ENCODE data around the gene APPBP2.
A peak's percentile ranks its signal among the peaks of the same experiment; 100 is the strongest.
"Not testable (repeated sequence)": the region's sequence is repeated elsewhere in the genome, so short reads cannot be mapped to it uniquely, and the experiment has no call there.

Gene APPBP2, protein sequence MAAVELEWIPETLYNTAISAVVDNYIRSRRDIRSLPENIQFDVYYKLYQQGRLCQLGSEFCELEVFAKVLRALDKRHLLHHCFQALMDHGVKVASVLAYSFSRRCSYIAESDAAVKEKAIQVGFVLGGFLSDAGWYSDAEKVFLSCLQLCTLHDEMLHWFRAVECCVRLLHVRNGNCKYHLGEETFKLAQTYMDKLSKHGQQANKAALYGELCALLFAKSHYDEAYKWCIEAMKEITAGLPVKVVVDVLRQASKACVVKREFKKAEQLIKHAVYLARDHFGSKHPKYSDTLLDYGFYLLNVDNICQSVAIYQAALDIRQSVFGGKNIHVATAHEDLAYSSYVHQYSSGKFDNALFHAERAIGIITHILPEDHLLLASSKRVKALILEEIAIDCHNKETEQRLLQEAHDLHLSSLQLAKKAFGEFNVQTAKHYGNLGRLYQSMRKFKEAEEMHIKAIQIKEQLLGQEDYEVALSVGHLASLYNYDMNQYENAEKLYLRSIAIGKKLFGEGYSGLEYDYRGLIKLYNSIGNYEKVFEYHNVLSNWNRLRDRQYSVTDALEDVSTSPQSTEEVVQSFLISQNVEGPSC

DNA sequence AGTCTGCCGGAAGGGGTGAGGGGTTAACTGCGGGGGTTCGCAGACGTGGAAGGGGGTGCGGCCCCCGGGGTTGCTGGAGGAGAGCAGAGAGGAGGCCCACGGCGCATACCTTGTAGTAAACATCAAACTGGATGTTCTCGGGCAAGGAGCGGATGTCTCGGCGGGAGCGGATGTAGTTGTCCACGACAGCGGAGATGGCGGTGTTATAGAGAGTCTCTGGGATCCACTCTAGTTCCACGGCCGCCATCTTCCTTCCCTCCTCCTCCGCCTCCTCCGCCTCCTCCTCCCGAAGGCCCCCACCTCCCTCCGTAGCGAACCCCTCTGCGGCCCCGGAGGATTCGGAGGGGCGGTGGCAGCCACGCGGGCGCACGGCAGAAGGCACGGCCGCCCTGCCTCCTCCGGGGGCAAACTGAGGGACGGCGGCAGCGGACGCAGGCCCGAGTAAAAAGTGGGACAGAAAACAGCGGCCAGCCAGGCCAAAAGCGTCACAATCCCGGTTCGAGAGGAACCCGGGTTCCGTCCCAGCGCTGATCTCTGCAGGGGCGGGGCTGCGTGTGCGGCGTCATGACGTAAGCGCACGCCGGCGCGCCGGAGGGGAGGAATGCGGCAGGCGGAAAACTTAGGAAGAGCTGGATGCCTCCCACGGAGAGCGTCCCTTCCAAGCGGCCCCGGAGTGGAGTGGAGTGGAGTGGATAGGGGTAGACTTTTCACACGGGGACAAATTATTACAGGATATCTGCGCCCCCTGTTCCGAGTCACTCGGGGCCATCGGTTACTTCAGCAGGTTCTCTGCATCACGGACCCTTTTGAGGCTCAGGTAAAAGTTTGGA is at the start of gene APPBP2:
TSS of gene APPBP2 (minus strand) at position 558 of the 830 bp plus-strand sequence. CDS start at position 247, 311 bp downstream.
- peak; percentile 42 to 50 for DNase-seq (ENCODE audit: low read depth in 2 of 2)

DNA sequence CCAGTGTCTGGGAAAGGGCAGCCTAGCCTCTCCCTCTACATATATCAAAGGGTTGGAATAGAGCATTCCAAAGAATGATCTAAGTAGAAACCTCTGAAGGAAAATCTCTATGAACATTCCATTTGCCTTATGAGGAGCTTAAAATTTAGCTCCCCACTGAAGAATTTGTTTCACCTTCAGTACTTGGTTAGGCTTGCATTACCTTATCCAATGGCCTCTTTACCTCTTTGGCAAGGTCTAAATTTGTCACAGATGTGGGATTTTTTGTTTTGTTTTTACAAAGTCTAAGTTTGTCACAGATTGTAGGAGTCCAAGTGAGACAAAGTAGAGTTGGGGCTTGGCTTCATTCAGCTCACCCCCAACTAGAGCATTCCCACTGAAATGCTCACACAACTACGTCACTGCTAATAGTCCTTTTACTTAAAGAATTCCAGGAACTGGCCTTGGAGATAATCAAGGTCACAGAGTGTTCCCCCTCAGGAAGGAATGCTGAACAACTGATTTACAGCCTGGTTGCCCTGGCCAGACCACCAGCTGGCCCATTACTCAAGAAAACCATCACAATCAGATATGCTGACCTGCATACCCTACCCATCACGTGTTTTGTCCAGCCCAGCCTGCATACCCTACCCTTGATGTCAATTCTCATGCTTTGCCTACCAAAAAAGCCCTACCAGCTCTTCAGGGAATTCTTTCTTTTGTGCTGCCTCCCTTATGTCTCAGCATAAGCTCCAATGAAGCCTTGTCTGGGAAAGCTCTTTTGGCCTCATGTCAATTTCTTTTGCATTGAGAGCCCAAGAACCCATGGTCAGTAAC is 47.4 kb upstream of the APPBP2 start:
- no peak for DNase-seq (ENCODE audit: low read depth in 2 of 2)

DNA sequence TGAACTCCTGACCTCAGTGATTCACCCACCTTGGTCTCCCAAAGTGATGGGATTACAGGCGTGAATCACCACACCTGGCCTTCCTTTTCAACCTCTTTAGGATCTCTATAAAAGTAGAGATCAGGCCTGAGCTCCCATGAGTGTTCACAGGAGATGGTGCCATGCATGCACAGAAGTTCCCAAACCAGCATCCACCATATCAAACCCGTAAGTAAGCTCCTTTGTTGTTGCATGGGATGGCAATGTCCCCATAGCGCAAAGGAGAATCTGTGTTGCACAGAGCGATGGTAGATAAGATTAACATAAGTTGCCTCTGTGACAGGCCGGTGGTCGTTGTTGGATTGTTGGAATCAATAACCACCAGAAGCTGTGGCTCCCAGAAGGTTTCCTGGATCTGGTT is 39.2 kb upstream of the APPBP2 start:
- no peak for DNase-seq (ENCODE audit: low read depth in 2 of 2)

DNA sequence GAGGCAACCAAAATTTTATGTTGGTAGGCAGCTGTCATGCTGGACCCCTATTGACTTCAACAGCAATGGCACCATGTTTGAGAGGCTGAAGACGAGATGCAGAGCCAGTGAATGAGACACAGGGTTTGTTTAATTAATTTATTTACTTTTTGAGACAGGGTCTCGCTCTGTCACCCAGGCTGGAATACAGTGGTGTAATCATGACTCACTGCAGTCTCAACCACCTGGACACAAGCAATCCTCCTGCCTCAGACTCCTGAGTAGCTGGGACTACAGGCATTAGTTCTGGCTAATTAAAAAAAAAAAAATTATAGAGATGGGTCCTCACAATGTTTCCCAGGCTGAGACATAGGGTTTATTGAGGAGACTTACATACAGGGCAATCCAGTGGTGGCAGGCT is 37.7 kb upstream of the APPBP2 start:
- no peak for DNase-seq (ENCODE audit: low read depth in 2 of 2)

DNA sequence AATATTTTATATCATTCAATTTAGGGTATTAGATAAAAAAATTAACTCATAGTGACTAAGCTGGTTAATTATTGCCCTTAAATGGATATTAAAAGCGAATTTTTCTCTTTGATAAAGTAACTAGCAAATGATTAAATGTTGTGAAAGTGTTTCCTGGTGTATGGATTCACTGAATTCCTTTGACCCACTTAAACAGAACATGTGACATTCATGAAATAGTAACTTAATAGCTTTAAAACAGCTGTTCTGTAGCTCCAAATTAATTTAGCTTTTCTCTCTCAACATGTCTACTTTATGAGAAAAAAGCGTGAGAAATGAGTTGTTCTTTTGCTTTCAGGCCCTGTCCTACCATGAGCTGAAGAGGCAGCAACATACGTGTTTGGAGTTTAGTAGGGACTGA is 36.4 kb upstream of the APPBP2 start:
- DNase-seq (ENCODE audit: low read depth in 2 of 2) = no peak

DNA sequence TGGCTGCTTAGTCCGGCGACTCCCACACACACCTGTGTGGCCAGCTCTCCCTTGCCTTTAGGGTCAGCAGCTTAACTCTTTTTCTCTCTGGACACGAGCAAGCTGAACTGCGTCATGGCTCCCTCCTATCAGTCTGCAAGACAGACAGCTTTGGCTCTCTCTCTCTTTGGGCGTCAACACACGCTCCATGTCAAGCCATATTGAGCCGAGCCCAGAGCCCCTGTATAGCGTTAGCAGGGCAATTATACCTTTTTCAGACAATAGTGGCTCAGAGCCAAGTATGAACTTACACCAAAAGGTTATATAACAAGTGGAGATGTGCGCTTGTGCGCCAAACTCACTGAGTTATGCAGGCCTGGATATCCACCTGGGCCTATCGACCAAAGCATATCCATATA is 34.8 kb upstream of the APPBP2 start:
- no peak for DNase-seq (ENCODE audit: low read depth in 2 of 2)

DNA sequence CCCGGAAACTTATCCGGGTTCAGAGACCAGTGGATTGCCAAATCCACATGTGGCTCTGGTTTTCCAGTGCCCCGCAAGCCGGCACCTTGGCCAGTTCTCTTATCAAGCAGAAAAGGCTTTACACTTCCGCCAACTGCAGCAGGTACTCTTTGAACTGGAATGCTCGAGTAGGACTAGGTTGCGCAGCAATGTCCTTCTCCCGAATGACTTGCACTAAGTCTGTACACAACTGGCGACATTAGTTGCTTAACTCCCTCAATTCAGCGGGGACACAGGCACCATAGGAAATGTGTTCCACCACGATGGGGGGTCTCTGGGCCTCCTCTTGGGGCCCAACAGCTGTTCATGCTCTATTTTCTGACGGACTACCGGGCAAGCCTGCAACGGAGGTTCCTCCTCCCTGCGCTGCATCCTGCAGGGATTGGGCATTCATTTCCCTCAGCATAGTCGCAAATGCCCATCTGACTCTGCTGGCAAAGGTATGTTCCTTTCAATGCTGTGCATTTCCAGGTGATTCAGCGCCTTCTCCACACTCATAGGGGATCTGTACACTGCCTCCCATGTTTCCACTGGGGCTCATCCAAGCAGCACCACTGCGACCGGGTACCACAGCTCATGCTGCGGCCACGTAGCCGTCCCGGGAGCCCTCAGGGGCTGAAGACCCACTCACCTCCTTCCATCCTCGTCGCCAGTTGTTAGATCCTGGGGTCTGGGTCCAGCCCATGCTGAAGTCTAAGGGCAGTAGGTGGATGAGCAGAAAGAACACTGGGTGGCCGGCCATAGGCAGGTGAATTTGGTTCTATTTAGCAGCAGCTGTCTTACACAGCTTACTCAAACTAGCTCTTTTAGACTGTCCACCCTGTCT is 34.2 kb upstream of the APPBP2 start:
- DNase-seq (ENCODE audit: low read depth in 2 of 2) = no peak

DNA sequence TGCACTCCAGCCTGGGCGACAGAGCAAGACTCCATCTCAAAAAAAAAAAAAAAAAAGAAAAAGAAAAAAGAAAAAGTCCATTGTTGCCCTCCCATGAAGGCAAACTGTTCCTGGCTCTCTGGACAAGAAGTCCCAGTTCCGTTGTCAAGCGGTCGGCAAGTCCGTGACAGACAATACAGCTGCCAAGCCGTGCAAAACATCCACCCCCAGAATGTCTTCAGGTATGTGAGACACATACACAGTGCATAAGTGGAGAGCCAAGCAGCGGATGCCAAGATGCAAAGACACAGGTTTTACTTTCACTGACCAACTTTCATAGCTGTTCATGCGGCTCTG is 33.6 kb upstream of the APPBP2 start:
- DNase-seq (ENCODE audit: low read depth in 2 of 2) = no peak

DNA sequence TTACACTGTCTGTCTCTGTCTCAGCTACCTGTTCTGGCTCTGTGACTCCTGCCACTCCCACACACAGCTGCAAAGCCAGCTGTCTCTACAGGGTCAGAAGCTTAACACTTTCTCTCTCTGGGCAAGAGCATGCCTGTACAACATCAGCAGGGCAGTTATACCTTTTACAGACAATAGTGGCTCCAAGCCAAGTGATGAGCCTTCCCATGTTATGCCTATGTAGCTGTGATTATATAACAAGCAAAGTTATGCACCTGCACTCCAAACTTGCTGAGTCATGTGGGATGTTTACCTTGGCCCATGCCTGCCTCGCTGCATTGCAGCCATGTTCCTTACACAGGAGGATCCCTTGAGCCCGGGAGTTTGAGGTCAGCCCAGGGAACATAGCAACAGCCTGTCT is 31.8 kb upstream of the APPBP2 start:
- no peak for DNase-seq (ENCODE audit: low read depth in 2 of 2)

DNA sequence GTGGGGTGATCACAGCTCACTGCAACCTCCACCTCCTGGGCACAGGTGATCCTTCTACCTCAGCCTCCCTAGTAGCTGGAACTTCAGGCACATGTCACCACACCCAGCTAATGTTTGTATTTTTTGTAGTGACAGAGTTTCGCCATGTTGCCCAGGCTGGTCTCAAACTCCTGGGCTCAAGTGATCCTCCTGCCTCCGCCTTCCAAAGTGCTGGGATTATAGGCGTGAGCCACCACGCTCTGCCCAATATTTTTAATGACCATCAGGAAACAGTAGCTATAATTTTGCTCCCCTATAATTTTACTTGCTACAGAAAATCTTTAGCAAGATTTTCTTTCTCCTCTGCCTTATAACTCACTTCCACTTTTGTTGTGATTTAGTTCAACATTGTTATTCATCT is 29.7 kb upstream of the APPBP2 start:
- no peak for DNase-seq (ENCODE audit: low read depth in 2 of 2)

DNA sequence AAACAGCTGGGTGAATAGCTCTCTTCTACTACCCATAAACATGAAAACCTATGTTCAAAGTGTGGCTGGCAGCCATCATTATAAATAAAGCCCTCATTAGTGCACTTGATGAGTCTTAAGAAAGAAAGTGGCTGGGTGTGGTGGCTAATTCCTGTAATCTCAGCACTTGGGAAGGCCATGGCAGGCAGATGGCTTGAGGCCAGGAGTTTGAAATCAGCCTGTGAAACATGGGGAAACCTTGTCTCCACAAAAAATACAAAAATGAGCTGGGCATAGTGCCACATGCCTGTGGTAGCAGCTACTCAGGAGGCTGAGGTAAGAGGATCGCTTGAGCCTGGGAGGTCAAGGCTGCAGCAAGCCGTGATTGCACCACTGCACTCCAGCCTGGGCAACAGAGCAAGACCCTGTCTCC is 28.3 kb upstream of the APPBP2 start:
- DNase-seq (ENCODE audit: low read depth in 2 of 2) = no peak

DNA sequence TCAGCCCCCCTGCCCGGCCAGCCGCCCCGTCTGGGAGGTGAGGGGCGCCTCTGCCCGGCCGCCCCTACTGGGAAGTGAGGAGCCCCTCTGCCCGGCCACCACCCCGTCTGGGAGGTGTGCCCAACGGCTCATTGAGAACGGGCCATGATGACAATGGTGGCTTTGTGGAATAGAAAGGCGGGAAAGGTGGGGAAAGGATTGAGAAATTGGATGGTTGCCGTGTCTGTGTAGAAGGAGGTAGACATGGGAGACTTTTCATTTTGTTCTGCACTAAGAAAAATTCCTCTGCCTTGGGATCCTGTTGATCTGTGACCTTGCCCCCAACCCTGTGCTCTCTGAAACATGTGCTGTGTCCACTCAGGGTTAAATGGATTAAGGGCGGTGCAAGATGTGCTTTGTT is 26.2 kb upstream of the APPBP2 start:
- DNase-seq (ENCODE audit: low read depth in 2 of 2) = not testable (repeated sequence)

DNA sequence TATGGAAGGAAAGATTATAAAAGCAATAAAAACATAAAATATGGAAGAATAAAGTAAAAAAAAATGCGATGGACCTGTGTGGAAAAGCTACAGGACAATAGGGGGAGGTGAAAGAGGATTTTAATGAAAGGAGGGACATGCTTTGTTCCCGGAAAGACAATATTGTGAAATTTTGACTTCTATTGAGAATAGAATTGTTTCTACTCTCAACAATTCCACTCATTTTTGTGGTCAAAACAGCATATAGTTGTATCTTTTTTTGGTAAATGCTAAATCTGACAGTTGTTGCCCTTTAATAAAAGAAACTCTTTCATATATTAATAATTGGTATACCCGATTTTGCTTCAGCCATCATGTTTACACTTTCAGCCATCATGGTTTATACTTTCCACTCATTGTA is 22.9 kb upstream of the APPBP2 start:
- DNase-seq (ENCODE audit: low read depth in 2 of 2) = no peak

DNA sequence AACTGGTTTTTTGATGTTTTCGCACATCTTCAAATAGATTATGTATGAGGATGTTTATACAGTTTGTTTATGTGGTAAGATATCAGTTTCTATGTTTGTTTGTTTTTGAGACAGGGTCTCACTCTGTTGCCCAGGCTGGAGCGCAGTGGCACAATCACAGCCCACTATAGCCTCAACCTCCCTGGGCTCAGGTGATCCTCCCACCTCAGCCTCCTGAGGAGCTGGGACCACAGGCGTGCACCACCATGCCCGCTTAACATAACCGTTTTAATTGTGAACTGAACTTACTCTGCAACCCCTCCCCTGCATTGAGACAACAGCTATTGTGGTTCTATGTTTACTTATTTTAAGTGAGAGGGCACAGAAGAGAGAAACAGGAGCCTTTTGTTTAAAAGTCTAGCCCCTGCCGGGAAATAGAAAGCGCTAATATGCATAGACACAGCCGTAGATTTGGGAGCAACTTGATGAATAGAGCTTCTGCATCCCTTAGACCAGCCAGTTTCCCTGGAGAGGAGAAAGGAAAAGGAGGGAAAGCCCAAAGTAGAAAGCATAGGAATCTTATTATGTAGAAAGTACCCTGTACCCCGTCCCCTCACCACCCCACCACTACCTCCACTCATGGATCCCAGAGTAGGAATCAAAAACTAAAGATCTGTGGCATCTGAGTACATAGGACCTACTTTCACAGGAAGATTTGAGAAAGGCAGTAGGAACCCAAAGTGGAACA is 19.6 kb upstream of the APPBP2 start:
- DNase-seq (ENCODE audit: low read depth in 2 of 2) = no peak

DNA sequence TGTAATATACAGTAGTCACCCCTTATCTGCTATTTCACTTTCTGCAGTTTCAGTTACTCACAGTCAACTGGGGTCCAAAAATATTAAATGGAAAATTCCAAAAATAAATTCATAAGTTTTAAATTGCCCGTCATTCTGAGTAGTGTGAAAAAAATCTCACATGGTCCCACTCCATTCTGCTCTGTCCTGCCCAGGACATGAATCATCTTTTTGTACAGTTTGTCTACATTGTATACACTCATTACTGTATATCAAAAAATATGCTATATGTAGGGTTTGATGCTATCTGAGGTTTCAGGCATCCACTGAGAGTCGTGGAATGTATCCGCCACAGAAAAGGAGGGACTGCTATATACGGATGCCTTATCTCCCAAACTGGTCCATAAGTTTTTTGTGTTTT is 16.0 kb upstream of the APPBP2 start:
- DNase-seq (ENCODE audit: low read depth in 2 of 2) = no peak

DNA sequence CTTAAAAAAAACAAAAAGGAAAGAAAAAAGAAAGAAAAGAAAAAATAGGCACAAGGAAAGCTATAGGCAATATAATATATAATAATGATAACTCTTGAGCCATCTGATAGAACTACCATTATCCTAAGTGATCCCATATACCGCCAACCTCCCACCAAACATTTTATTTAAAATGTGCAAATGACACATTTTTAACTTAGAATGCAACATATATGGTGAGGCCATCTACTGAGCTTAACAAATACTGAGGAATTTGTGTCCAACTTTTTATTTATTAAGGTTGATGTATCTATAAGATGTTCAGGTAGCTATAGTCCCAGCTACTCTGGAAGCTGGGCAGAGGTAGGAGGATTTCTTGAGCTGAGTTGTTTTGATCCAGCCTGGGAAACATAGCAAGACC is 14.4 kb upstream of the APPBP2 start:
- DNase-seq (ENCODE audit: low read depth in 2 of 2) = no peak

DNA sequence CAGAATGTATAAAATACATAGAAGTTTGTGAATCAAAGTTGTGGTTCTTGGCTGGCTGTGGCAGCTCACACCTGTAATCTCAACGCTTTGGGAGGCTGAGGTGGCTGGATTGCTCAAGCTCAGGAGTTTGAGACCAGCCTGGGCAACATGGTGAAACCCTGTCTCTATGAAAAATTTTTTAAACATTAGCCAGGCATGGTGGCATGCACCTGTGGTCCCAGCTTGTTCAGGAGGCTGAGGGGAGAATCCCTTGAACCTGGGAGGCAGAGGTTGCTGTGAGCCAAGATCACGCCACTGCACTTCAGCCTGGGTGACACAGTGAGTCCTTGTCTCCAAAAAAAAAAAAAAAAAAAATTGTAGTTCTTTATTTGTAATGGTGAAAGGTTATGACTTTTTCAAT is 13.8 kb upstream of the APPBP2 start:
- no peak for DNase-seq (ENCODE audit: low read depth in 2 of 2)

DNA sequence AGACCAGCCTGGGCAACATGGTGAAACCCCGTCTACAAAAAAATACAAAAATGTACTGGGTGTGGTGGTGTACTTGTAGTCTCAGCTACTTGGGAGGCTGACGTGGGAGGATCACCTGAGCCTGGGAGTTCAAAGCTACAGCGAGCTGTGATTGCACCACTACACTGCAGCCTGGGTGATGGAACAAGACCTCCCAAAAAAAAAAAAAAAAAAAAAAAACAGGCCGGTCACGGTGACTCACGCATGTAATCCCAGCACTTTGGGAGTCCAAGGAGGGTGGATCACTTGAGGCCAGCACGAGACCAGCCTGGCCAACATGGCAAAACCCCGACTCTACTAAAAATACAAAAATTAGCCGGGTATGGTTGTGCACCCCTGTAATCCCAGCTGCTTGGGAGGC is 12.7 kb upstream of the APPBP2 start:
- DNase-seq (ENCODE audit: low read depth in 2 of 2) = no peak

DNA sequence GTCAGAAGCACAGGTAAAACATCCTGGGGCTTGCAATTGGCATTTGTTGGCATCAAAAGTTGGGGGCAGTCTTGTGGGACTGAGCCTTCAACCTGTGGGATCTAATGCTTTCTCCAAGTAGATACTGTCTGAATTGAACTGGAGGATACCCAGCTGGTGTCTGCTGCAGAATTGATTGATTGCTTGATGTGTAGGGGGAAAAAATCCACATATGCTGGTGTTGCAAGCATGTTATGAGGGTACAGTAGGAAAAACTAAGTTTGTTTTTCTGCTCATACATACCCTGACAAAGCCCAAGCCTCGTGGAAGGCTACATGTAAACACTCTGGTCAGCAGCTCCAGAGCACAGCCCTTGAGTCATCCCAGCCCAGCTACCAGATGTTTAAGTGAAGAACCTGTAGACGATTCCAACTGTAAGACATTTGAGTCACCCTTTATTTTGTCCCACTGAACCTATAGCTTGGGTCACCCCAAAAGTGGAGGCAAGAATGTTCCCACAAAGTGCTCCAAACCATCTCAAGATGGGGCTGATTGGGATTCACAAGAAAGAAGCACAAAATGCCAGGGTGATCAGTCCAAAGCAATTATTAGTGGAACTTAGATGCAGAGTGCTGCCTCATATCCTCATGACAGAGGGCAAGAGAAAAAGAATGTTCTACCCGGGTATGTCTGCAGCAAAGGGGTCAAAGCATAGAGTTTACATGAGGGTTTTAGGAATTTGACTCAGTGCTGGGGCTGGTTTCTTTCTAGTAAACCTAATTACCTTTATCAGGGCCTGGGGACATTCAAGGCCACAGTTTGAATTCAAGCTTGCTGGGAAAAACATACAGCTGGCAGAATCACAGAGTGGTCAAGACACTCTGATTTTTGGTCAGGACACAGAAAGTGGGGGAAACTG is 9.6 kb upstream of the APPBP2 start:
- no peak for DNase-seq (ENCODE audit: low read depth in 2 of 2)

All from stimulated activated CD4-positive, alpha-beta T cell treated with anti-CD3 and anti-CD28 coated beads, Interleukin-15, amount 100 ng/mL, for 48 hours (primary cell).